C4-2B (cell line): ENCODE results near the gene AGFG2.
A peak's percentile ranks its signal among the peaks of the same experiment; 100 is the strongest.

Experiments used
- H3K27ac ChIP-seq: fragments of 450-650 bp; 2 replicates; pipeline ENCODE4 v1.5.1; 2017
- CTCF ChIP-seq: fragments of 450-650 bp; conservative IDR thresholded peaks from 2 replicates; pipeline ENCODE4 v1.5.1; 2017; ENCODE audit warnings: mild to moderate bottlenecking
- ZFX ChIP-seq: fragments of 450-650 bp; IDR thresholded peaks from 2 replicates; pipeline ENCODE4 v1.6.1; 2017

AGFG2 gene

DNA sequence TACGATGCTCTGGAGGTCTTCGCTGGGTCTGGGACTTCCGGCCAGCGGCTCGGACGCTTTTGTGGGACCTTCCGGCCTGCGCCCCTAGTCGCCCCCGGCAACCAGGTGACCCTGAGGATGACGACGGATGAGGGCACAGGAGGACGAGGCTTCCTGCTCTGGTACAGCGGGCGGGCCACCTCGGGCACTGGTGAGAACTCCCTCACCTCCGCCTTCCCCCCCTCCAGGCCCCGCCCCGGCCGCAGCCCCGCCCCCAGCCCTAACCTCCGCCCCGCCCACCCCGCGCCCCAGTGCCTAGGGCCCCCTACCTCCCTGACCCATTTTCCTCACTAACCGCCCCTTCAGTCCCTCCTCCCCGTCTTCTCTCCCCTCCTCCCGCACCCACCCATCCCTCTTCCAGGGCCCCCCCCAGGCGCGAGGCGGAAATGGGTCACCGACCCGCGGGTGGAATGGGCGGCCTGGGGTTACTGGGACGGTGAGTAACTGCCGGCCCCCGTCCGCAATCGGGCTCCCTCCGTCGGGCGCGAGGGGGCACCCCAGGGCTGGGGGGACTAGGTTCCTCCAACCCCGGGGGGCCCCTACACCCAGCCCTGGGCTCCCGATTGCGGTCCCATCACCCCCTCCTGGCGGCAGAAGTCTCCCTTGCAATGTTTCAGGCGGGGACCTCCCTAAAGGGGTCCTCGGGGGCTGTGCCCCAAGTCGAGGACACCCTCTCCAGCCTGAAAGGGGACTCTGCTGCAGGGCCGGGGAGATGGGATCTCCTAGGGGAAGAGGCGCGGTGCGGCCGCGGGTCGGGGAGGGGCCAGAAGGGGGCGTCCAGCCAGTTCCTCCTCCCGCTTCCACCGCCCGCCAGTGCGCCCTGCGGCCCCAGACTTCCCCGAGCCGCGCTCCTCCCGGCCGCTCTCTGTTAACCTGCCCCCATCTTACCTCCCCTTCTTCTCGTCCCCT lies 65.3 kb downstream of the AGFG2 start:
- H3K27ac ChIP-seq = peak overlapping the region; percentile 68
- TF ChIP-seq CTCF (peak; percentile 68), ZFX (no peak)

DNA sequence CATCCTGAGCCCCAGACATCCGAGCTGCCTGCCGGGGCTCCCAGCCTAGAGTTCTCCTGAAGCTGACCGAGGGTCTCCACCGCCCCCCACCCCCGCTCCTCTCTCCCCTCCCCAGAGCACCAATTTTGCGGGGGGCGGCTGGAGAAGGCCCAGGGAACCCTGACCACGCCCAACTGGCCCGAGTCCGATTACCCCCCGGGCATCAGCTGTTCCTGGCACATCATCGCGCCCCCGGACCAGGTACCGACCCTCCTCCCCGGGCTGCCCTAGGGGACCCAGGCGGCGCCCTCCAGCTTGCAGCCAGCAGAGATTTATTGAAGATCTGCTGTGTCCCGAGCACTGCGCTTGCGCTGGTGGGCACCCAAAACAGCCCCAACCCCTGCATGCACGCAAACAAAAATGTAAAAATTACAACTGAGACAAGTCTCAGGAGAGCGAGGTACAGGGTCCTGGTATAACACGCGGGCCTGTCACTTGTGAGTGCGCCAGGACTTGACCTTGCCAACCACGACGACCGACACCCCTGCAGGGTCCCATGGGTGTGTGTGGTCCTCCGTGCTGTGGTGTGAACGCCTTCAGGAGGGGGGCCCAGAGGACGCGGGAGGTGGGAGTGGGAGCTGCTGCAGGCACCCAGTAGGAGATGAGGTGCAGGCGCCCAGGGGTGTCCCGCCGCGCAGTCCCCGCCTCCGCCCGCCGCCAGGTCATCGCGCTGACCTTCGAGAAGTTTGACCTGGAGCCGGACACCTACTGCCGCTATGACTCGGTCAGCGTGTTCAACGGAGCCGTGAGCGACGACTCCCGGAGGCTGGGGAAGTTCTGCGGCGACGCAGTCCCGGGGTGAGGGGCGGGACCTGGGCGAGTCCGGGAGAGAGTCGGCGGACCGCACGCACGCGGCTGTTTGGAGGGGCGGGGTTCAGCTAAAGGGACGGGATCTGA lies 66.2 kb downstream of the AGFG2 start:
- H3K27ac ChIP-seq = peak overlapping the region; percentile 68
- TF ChIP-seq CTCF (no peak; the same call in 1 of the 2 replicates), ZFX (no peak)

DNA sequence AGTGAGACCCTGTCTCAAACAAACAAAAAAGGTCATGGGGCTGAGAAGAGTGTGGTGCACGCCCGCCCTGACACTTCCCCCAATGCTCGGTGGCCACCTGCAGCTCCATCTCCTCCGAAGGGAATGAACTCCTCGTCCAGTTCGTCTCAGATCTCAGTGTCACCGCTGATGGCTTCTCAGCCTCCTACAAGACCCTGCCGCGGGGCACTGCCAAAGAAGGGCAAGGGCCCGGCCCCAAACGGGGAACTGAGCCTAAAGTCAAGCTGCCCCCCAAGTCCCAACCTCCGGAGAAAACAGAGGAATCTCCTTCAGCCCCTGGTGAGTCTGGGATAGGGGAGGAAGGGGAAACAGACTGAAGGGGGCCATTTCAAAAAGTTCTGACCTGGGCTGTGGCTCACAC lies 67.3 kb downstream of the AGFG2 start:
- H3K27ac ChIP-seq = no peak overlapping the region
- TF ChIP-seq ZFX = no peak
- no peak for TF ChIP-seq CTCF

DNA sequence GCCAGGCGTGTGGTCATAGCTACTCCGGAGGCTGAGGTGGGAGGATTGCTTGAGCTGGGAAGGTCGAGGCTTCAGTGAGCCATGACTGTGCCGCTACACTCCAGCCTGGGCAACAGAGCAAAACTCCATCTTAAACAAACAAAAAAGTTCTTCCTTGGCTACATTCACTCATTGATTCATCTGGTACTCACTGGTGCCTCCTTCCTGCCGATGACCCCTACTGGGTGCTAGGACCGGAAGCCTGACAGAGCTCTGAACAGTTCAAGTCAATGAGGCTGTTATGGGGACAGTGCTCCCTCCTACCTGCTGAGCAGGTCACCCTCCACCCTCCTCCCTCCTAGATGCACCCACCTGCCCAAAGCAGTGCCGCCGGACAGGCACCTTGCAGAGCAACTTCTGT lies 68.1 kb downstream of the AGFG2 start:
- TF ChIP-seq ZFX (no peak), CTCF (no peak; the same call in 1 of the 2 replicates)
- no peak overlapping the region for H3K27ac ChIP-seq

DNA sequence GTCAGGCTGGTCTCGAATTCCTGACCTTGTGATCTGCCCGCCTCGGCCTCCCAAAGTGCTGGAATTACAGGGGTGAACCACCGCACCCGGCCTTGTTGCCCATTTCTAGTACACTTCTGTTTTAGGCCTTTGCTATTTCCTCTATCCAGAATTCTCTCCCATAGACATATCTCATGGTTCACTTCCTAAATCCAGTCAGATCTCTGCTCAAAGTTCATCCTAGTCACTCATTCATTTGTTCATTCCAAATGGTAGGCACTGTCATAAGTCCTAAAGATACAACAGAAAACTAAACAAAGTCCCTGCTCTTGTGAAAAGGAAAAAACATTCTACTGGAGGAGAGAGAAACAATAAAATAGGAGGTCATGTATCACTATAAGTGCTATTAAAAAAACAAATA lies 71.0 kb downstream of the AGFG2 start:
- no peak for TF ChIP-seq CTCF
- TF ChIP-seq ZFX = no peak
- H3K27ac ChIP-seq = no peak overlapping the region

DNA sequence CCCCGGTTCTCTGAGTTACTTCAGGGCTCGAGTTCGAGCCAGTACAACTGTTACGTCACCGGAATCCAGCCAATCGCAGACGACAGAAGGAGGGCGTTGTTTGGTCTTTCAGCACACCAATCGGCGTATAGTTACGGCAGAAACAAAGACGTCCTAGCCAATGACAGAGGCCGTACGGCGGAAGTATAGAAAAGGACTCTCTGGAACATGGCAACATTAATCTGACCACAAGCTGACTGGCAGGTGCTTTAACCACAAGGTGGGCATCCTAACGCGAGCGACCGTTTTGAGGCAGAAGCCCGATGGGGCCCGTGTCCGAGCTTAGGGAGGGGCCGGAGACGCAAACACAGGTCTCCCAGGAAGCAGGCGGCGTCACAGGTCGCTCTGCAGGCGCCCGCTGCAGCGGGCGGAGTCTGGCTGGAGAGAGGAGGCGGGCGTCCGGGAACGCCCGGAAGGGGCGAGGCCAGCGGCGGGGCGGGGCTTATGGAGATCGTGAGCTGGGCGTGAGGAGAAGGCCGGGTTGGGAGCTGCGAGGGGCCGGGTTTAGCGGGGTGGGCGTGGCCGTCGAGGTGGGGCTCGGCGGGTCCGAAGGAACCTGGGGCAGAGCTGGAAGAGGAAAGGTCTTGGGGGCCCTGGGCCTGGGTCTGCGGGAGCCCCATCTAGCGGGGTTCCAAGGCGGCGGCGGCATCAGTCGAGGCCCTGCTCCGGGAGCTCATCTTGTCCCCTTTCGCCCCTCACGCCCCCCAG lies 73.2 kb downstream of the AGFG2 start, which contains the start of gene MOSPD3:
MOSPD3 (plus strand) TSS at position 558 of the 747 bp plus-strand sequence. CDS start 252 bp downstream, outside the sequence.
- TF ChIP-seq ZFX (no peak), CTCF (no peak)
- peak within 1 kb of the TSS; percentile 79 for H3K27ac ChIP-seq
